ENCODE measurements around the gene DFFB. TPM values are rescaled to one million over a fixed set of nuclear protein-coding genes. Genes with fewer than 3 reads are reported as not detected.
"Not testable (repeated sequence)": the region's sequence is repeated elsewhere in the genome, so short reads cannot be mapped to it uniquely, and the experiment has no call there.

Gene DFFB
- total and polyA plus RNA-seq, 2 of the 13 experiments (the other 11 are each of a cell fraction or from before 2014, with no cell fraction given): 4.6 to 9.3 TPM

DNA sequence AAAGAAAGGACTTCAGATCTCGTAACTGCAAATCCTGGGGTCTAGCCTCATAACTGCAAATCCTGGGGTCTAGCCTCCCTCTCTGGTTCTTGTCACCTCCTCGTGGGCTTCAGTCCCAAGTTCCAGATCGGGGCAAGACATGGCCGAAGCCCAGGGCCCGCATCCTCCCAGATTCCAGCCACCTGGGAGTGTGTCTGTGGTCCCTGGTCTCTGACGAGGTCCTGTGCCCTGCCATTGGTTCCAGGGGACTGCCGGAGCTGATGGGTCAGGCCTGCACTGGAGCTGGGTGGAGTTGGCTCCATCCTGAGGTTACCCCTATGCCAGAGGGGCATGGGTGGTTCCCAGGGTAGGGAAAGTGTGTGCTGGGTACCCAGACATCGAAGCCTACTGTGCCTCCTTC is 60.5 kb downstream of the DFFB start:
- Histone ChIP-seq H3K9me3 (ENCODE audit: low read length) (no peaks in the 10 kb centered on the region), H2AFZ (ENCODE audit: low read length) (no peak overlapping the region), H3K36me3 (replicated peaks in 1 of 2; ENCODE audit: control insufficient read depth in 1 of 2, insufficient read depth in 2 of 2, low read length in 2 of 2) (no peaks in the 10 kb centered on the region), H3K27me3 (ENCODE audit: control insufficient read depth in 1 of 2, insufficient read depth in 2 of 2, low read length in 2 of 2) (peaks cover 2 to 19% of the 10 kb centered on the region in 2 experiments; a peak in 2 of 5 replicates), H3K79me2 (ENCODE audit: insufficient read depth, low read length) (no peaks in the 10 kb centered on the region), H3K4me1 (ENCODE audit: insufficient read depth, low read length) (no peaks in the 10 kb centered on the region), H3K27ac (ENCODE audit: extremely low read length, insufficient read depth, low read length) (no peak overlapping the region), H4K20me1 (ENCODE audit: insufficient read depth, low read length) (no peaks in the 10 kb centered on the region), H3K4me3 (replicated peaks in 1 of 3; ENCODE audit: insufficient read depth in 1 of 3, low read depth in 2 of 3, low read length in 3 of 3) (no peak overlapping the region), H3K4me2 (ENCODE audit: low read depth, low read length) (no peak overlapping the region), H3K9ac (ENCODE audit: insufficient read depth, low read depth, low read length) (no peak overlapping the region)
- BruUV-seq (replicated peaks): no TSS peak
- in situ Hi-C loops (cut with HindIII; ENCODE audit: extremely low pct_ligation_motif_present, low pct_unique_long_range_greater_than_20kb) (loop anchor here (25.0 kb wide), 1 partner anchor 145 kb away; no protein-coding TSS in a partner anchor), intact Hi-C loops (cut with micrococcal nuclease; ENCODE audit: unreplicated experiment) (no loop called here)
- 13% methylated on average over 5 of the region's 8 CpGs for WGBS (ENCODE audit: low lambda C conversion rate)
- DNase-seq (ENCODE audit: low spot score) (no peak), FAIRE-seq (no peak), ATAC-seq (no peak)
- no peak for TF ChIP-seq PREB (CRISPR knock-in tag; IDR thresholded peaks at IDR 0.05)
- peak; percentile 34 for TF ChIP-seq AGO2 (optimal IDR thresholded peaks at IDR 0.05; ENCODE audit: low read depth, low read length)
- ChIA-PET POLR2A (no interaction called here), CTCF (ENCODE audit: low intra/inter-chr PET ratio, low total read pairs) (no interaction called here)

DNA sequence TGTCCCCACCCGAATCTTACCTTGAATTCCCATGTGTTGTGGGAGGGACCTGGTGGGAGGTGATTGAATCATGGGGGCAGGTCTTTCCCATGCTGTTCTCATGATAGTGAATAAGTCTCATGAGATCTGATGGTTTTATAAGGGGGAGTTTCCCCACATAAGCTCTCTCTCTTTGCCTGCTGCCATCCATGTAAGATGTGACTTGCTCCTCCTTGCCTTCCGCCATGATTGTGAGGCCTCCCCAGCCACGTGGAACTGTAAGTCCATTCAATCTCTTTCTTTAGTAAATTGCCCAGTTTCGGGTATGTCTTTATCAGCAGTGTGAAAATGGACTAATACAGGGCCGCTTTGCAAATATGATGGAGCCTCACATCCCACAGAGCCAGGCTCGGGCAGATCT is 61.1 kb downstream of the DFFB start:
- H3K4me3 ChIP-seq (replicated peaks in 1 of 3; ENCODE audit: insufficient read depth in 1 of 3, low read depth in 2 of 3, low read length in 3 of 3); H3K4me1 ChIP-seq (ENCODE audit: insufficient read depth, low read length); H3K9me3 ChIP-seq (ENCODE audit: low read length); BruUV-seq (replicated peaks); DNase-seq (ENCODE audit: low spot score); ATAC-seq; CTCF ChIA-PET (ENCODE audit: low intra/inter-chr PET ratio, low total read pairs); H3K36me3 ChIP-seq (replicated peaks in 1 of 2; ENCODE audit: control insufficient read depth in 1 of 2, insufficient read depth in 2 of 2, low read length in 2 of 2); intact Hi-C loops (cut with micrococcal nuclease; ENCODE audit: unreplicated experiment); H3K9ac ChIP-seq (ENCODE audit: insufficient read depth, low read depth, low read length); H3K79me2 ChIP-seq (ENCODE audit: insufficient read depth, low read length); H3K27ac ChIP-seq (ENCODE audit: extremely low read length, insufficient read depth, low read length); FAIRE-seq; H4K20me1 ChIP-seq (ENCODE audit: insufficient read depth, low read length); H3K4me2 ChIP-seq (ENCODE audit: low read depth, low read length); POLR2A ChIA-PET; H2AFZ ChIP-seq (ENCODE audit: low read length): not testable (repeated sequence)
- H3K27me3 ChIP-seq (ENCODE audit: control insufficient read depth in 1 of 2, insufficient read depth in 2 of 2, low read length in 2 of 2): peaks cover 2 to 22% of the 10 kb centered on the region in 2 experiments; a peak in 2 of 5 replicates
- TF ChIP-seq ZNF431 (CRISPR knock-in tag; IDR thresholded peaks at IDR 0.05; ENCODE audit: borderline replicate concordance, low read depth): peak; percentile 65; the same call in 1 of the 2 replicates
- WGBS (ENCODE audit: low lambda C conversion rate): 33% methylated on average over 6 of the region's 6 CpGs
- in situ Hi-C loops (cut with HindIII; ENCODE audit: extremely low pct_ligation_motif_present, low pct_unique_long_range_greater_than_20kb): loop anchor here (25.0 kb wide), 1 partner anchor 144 kb away; no protein-coding TSS in a partner anchor

Data from HepG2 (cell line).